H1 (cell line): ENCODE data around the gene KCTD2.

Experiments used
- ATF3 ChIP-seq: IDR thresholded peaks from 2 replicates; pipeline ENCODE4 v1.6.1; 2011; ENCODE audit warnings: low read depth, mild to moderate bottlenecking, low read length; ENCODE audit not compliant: insufficient read depth
- CBX5 ChIP-seq: fragments of 300-800, 300-1000 bp; sonication (generic); IDR thresholded peaks from 2 replicates; pipeline ENCODE4 v1.7.1; 2016; ENCODE audit warnings: antibody characterized with exemption, low read length, low read depth
- CBX8 ChIP-seq: fragments of 300-800, 300-1000 bp; sonication (generic); IDR thresholded peaks from 2 replicates; pipeline ENCODE4 v1.7.1; 2016; ENCODE audit warnings: low read depth, low read length, borderline replicate concordance
- CHD2 ChIP-seq: IDR thresholded peaks from 2 replicates; pipeline ENCODE4 v1.6.1; 2012; ENCODE audit warnings: low read length, improper control_type of control experiment
- CTCF ChIP-seq, 3 experiments: IDR thresholded peaks; 1 replicate in 2 of 3; 2 replicates in 1 of 3; pipeline versions ENCODE4 v1.5.1 to v1.6.1; 2011; ENCODE audit warnings: low read length in 3 of 3, mild to moderate bottlenecking in 3 of 3, inconsistent platforms in 2 of 3, low read depth in 1 of 3, moderate library complexity in 1 of 3; ENCODE audit not compliant: insufficient read depth in 1 of 3; ENCODE audit errors: control extremely low read depth in 1 of 3
- EP300 ChIP-seq, 2 experiments: IDR thresholded peaks; 1 replicate in 1 of 2; 2 replicates in 1 of 2; pipeline ENCODE4 v1.6.1; 2011 to 2012; ENCODE audit warnings: low read depth in 2 of 2, low read length in 2 of 2, mild to moderate bottlenecking in 2 of 2, borderline replicate concordance in 1 of 2, inconsistent platforms in 1 of 2, moderate library complexity in 1 of 2
- EZH2 ChIP-seq: fragments of 200-600 bp; sonication (generic); IDR thresholded peaks from 2 replicates; pipeline ENCODE4 v1.7.1; 2012; ENCODE audit warnings: low read depth, mild to moderate bottlenecking, moderate library complexity, low read length, inconsistent platforms; ENCODE audit not compliant: severe bottlenecking
- JUN ChIP-seq: IDR thresholded peaks from 2 replicates; pipeline ENCODE4 v1.6.1; 2011; ENCODE audit warnings: low read depth, mild to moderate bottlenecking, improper control_type of control experiment, low read length
- KDM1A ChIP-seq: fragments of 200-600, 300-600 bp; sonication (generic); IDR thresholded peaks from 2 replicates; pipeline ENCODE4 v1.7.1; 2016; ENCODE audit warnings: mild to moderate bottlenecking, low read length, borderline replicate concordance
- MAX ChIP-seq: IDR thresholded peaks from 2 replicates; pipeline ENCODE4 v1.6.1; 2012; ENCODE audit warnings: inconsistent platforms
- POLR2A ChIP-seq, 2 experiments: IDR thresholded peaks; 1 replicate in 1 of 2; 2 replicates in 1 of 2; pipeline ENCODE4 v1.6.1; 2011; ENCODE audit warnings: low read depth in 2 of 2, low read length in 2 of 2, mild to moderate bottlenecking in 2 of 2; ENCODE audit errors: control extremely low read depth in 1 of 2
- RFX5 ChIP-seq: IDR thresholded peaks from 2 replicates; pipeline ENCODE4 v1.6.1; 2011; ENCODE audit warnings: low read depth, low read length, improper control_type of control experiment, borderline replicate concordance
- SRF ChIP-seq: IDR thresholded peaks from 2 replicates; pipeline ENCODE4 v1.6.1; 2011; ENCODE audit warnings: mild to moderate bottlenecking, low read depth, low read length, moderate library complexity

- TF ChIP-seq CTCF (IDR thresholded peaks at IDR 0.05; ENCODE audit: control extremely low read depth in 1 of 3, insufficient read depth in 1 of 3, low read depth in 1 of 3, low read length in 3 of 3) (peak in 2 of 3 experiments; percentile 4; a peak in 1 of 4 replicates), CHD2 (no peak), RFX5 (no peak), POLR2A (IDR thresholded peaks at IDR 0.05; ENCODE audit: control extremely low read depth in 1 of 2, low read depth in 2 of 2, low read length in 2 of 2) (no peak), JUN (no peak), CBX5 (no peak), MAX (no peak), CBX8 (no peak), EZH2 (no peak), ATF3 (no peak), KDM1A (no peak), EP300 (IDR thresholded peaks at IDR 0.05; ENCODE audit: borderline replicate concordance in 1 of 2, low read depth in 2 of 2, low read length in 2 of 2) (no peak), SRF (no peak)
Measured at GRCh38 chr17:75077496-75078283, 30.7 kb downstream of the KCTD2 start.
